ENCODE data around the gene CORIN. TPM values are rescaled to one million over a fixed set of nuclear protein-coding genes. Genes with fewer than 3 reads are reported as not detected.
"Not testable (repeated sequence)": the region's sequence is repeated elsewhere in the genome, so short reads cannot be mapped to it uniquely, and the experiment has no call there.

Gene CORIN
- total RNA-seq, 4 donors from 2014 or later, result 0.11 to 0.96 (median 0.21) TPM

DNA sequence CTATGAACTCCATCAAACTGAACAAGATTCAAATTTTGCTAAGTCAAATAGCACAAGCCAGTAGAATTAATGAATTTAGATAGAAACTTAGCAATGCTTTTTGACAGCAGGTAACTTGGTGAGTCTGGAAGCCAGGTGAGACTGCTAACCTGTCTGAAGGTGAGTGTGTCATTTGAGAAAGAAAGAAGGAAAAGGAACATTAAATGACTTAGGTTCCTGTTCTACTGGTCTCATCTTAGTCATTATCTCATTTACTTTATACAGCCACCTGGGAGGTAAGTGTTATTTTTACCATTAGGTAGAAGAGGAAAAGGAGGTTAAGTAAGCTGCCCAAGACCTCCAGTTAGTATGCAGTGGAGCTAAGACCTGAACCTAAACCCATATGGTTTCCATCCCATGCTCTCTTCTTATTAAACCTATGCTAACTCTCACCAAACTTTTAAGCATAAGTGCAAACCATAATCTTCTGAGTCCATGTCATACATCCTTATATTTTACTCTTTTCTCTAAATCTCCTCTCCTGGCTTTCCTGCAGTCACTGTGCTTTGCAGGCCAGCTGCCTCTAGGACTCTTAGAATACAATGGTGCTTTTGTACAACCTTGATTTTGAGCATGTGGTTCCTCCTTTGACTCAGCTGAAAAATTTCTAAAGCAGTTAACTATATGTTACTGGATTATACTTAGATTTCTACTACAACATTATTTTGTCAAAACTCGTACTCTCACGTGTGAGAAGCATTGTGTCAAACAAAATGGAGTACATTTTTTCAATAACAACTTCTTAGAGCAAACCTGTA is 284.3 kb downstream of the CORIN start:
- Histone ChIP-seq H3K9me3 (no peaks in the 10 kb centered on the region), H3K27me3 (no peaks in the 10 kb centered on the region), H3K4me3 (replicated peaks in 1 of 3) (no peak overlapping the region), H3K4me1 (no peaks in the 10 kb centered on the region), H3K27ac (no peak overlapping the region), H3K36me3 (peaks cover 8% of the 10 kb centered on the region in 2 donors)
- TF ChIP-seq, protein P1, sequence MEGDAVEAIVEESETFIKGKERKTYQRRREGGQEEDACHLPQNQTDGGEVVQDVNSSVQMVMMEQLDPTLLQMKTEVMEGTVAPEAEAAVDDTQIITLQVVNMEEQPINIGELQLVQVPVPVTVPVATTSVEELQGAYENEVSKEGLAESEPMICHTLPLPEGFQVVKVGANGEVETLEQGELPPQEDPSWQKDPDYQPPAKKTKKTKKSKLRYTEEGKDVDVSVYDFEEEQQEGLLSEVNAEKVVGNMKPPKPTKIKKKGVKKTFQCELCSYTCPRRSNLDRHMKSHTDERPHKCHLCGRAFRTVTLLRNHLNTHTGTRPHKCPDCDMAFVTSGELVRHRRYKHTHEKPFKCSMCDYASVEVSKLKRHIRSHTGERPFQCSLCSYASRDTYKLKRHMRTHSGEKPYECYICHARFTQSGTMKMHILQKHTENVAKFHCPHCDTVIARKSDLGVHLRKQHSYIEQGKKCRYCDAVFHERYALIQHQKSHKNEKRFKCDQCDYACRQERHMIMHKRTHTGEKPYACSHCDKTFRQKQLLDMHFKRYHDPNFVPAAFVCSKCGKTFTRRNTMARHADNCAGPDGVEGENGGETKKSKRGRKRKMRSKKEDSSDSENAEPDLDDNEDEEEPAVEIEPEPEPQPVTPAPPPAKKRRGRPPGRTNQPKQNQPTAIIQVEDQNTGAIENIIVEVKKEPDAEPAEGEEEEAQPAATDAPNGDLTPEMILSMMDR (IDR thresholded peaks at IDR 0.05), result no peak
- no peak for TF ChIP-seq POLR2A (IDR thresholded peaks at IDR 0.05)
- DNase-seq, result no peak
- 88 to 95% methylated on average over 2 of the region's 2 CpGs for WGBS, 2 donors
- intact Hi-C loops (cut with DNase I), result no loop called here

DNA sequence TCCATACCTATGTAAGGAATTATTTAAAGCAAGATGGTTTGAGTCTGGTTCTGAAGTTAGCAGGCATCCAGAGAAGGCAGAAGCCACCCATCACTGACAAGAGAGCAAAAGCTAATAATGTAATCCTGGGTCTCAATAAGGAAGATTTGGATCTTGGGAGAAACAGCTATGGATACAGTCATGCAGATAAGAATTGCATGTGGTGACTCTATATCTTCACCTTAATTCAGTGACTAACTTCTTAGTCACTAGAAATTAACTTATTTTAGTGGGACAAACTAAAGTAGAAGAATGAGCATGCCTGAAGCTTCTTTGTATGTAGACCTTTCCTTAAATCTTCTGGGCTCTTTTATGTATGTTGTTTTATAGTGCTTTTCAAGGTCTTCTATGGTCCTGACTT is 286.2 kb downstream of the CORIN start:
- intact Hi-C loops (cut with DNase I), result no loop called here
- Histone ChIP-seq H3K4me1 (no peaks in the 10 kb centered on the region), H3K27me3 (no peaks in the 10 kb centered on the region), H3K27ac (no peak overlapping the region), H3K36me3 (peaks cover 13 to 19% of the 10 kb centered on the region in 2 donors), H3K9me3 (no peaks in the 10 kb centered on the region), H3K4me3 (replicated peaks in 1 of 3) (no peak overlapping the region)
- TF ChIP-seq, protein P1 (IDR thresholded peaks at IDR 0.05), result no peak
- no peak for DNase-seq

DNA sequence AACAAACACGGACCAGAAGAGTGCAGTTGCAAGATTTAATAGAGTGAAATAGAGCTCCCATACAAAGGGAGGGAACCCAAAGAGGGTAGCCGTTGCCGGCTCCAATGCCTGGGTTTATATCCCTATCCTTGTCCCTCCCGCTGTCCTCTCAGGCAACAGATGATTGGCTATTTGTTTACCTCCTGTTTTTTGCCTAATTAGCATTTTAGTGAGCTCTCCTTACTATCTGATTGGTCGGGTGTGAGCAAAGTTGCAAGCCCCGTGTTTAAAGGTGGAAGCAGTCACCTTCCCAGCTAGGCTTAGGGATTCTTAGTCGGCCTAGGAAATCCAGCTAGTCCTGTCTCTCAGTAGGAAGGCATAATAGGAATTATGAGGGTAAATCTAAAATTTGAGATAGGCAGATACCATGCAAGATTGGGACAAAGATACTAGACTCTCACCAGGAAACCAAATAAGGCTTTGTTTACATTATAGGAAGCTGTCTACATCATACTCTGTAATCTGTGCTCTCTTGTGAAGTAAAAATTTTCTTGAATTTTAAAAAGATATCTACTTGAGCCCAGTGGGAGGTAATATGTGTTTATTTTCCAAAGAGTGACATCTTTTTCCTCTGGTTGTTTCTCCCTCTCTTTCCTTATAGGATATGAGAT is 286.8 kb downstream of the CORIN start:
- Histone ChIP-seq H3K27me3 (no peaks in the 10 kb centered on the region), H3K4me1 (no peaks in the 10 kb centered on the region), H3K4me3 (replicated peaks in 1 of 3) (no peak overlapping the region), H3K9me3 (no peaks in the 10 kb centered on the region), H3K36me3 (peaks cover 13 to 22% of the 10 kb centered on the region in 2 donors), H3K27ac (no peak overlapping the region)
- whole genome bisulfite sequencing, 2 donors, result 95 to 96% methylated on average over 7 of the region's 7 CpGs
- no peak for TF ChIP-seq POLR2A (IDR thresholded peaks at IDR 0.05)
- TF ChIP-seq, protein P1 (IDR thresholded peaks at IDR 0.05), result no peak
- intact Hi-C loops (cut with DNase I), result no loop called here
- no peak for DNase-seq

DNA sequence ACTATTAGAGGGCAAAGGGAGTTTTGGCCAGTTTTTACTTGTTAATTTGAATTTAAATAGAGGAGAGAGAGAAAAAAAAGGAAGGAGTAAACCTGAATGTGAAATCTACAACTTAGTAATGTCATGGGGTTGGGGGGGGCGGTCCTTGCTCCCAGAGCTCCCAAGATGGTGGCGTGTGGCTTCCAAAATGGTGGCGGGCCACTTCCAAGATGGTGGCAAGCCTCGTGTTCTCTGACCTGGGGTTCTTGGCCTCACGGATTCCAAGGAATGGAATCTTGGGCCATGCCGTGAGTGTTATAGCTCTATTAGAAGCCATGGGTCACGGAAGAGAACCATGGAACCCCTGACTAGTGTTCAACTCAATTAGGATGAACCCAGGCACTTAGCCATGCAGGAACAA is 287.5 kb downstream of the CORIN start:
- H3K4me1 ChIP-seq; H3K4me3 ChIP-seq (replicated peaks in 1 of 3); H3K27ac ChIP-seq; H3K9me3 ChIP-seq; intact Hi-C loops (cut with DNase I); DNase-seq; H3K27me3 ChIP-seq: not testable (repeated sequence)
- peaks cover 13 to 22% of the 10 kb centered on the region in 2 donors for H3K36me3 ChIP-seq
- 96 to 98% methylated on average over 7 of the region's 7 CpGs for WGBS, 2 donors

Small RNA genes within 50 kb of the gene (microRNA-seq; reads per million reads assigned to microRNA genes)
- gene MIR8053, result not detected

Small RNA genes within 50 kb of the gene (small RNA-seq; reads per million reads assigned to genes)
- gene MIR8053, result not detected

Other genes starting within 250 kb of the CORIN start
- 10 to 100 TPM; 17.3 to 66.4 (median 23.0) TPM for gene NFXL1, start 76.5 kb upstream of the CORIN start, total RNA-seq
- 1 to 10 TPM in 1 of 4 donors, under 1 TPM in 2, not detected in 1; 0.34 to 1.8 (median 0.94) TPM for gene CNGA1, start 178.6 kb upstream of the CORIN start, total RNA-seq
- gene NIPAL1, start 178.7 kb upstream of the CORIN start, total RNA-seq, result 10 to 100 TPM in 1 of 4 donors, 1 to 10 TPM in 3; 3.5 to 10.1 (median 3.7) TPM